ENCODE results near the gene BANP.

The BANP gene

DNA sequence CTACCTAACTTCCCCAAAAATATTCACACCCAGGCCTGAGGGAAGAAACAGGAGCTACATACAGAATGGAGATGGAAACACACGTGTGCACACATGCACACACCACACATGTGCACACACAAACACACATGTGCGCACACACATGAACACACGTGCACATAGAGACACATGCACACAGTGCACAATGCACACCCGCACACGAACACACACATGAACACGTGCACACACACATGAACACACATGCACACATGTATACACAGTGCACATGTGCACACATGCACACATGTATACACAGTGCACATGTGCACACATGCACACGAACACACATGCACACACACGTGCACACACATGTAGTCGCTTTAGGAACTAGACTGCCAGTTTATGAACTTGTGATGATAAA, 33.7 kb upstream of the BANP start:
- ChIA-PET CTCF (interaction anchor here (0.5 kb wide), 1 partner anchor 457 kb away, joined by 3 read pairs; no protein-coding TSS in a partner anchor), POLR2A (no interaction called here)
- TF ChIP-seq HDGF (IDR thresholded peaks at IDR 0.05; ENCODE audit: borderline replicate concordance) (no peak), FOXK2 (IDR thresholded peaks at IDR 0.05) (no peak), TARDBP (IDR thresholded peaks at IDR 0.05) (no peak), NFRKB (IDR thresholded peaks at IDR 0.05) (no peak), BHLHE40 (IDR thresholded peaks at IDR 0.05; ENCODE audit: borderline replicate concordance) (no peak), LEF1 (IDR thresholded peaks at IDR 0.05; ENCODE audit: borderline replicate concordance) (no peak), ARNT (IDR thresholded peaks at IDR 0.05) (no peak), PKNOX1 (IDR thresholded peaks at IDR 0.05) (no peak), FOXM1 (IDR thresholded peaks at IDR 0.05; ENCODE audit: borderline replicate concordance) (no peak)
- no peak for DNase-seq (ENCODE audit: extremely low spot score)

GRCh38 chr16:87918338-87918737, 32.9 kb upstream of the BANP start:
- no peak for DNase-seq (ENCODE audit: extremely low spot score)
- ChIA-PET CTCF (no interaction called here), POLR2A (no interaction called here)
- TF ChIP-seq SP1 (IDR thresholded peaks at IDR 0.05) (no peak), LEF1 (IDR thresholded peaks at IDR 0.05; ENCODE audit: borderline replicate concordance) (no peak), NFRKB (IDR thresholded peaks at IDR 0.05) (no peak)

DNA sequence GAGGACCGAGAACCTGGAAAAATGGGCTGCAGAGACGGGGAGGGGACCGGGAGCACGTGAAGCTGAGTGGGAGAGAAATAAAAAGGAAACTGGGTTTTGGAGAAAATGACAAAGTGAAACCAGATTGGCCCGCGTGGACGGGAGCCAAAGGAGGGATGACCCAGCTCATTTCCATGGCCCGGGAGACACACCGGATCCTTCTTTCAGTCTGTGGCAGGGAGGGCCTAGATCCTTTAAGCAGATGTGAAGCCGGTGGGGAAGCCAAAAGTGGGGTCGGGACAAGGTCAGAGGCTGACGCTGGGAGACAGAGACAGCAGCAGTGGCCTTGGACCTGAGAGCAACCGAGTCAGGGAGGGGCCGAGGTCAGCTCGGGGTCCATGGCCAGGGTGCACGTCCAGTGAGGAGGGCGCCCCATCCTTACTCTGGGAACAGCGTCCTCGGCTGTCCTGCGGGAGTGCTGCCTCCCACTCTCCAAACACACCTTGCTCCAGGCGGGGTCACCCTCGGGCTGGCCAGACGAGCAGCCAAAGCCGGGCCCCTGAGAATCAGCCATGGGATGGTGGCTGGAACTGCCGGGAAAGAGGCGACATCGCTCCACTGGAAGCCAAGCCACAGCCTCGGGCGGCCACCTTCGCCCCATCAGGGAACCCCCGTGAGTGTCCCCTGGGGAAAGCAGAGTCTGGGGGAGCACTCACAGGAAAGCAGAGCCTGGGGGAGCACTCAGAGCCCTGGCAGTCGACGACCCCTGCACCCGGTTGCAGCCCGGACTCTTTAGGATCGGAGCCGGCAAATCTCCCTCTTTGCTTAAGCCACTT, 32.2 kb upstream of the BANP start:
- CTCF ChIA-PET = no interaction called here
- POLR2A ChIA-PET = no interaction called here
- DNase-seq (ENCODE audit: extremely low spot score) = no peak
- TF ChIP-seq ELF4 (IDR thresholded peaks at IDR 0.05) (no peak), FOXK2 (IDR thresholded peaks at IDR 0.05) (no peak), HDGF (IDR thresholded peaks at IDR 0.05; ENCODE audit: borderline replicate concordance) (no peak), SUZ12 (IDR thresholded peaks at IDR 0.05) (no peak), FOXA1 (IDR thresholded peaks at IDR 0.05) (no peak), CTBP1 (IDR thresholded peaks at IDR 0.05; ENCODE audit: borderline replicate concordance) (no peak), ARNT (IDR thresholded peaks at IDR 0.05) (no peak), LEF1 (IDR thresholded peaks at IDR 0.05; ENCODE audit: borderline replicate concordance) (no peak), BHLHE40 (IDR thresholded peaks at IDR 0.05; ENCODE audit: borderline replicate concordance) (no peak), TARDBP (IDR thresholded peaks at IDR 0.05) (no peak), L3MBTL2 (conservative IDR thresholded peaks at IDR 0.05) (no peak), FOXM1 (IDR thresholded peaks at IDR 0.05; ENCODE audit: borderline replicate concordance) (no peak), NFRKB (IDR thresholded peaks at IDR 0.05) (no peak), SP1 (IDR thresholded peaks at IDR 0.05) (no peak), PKNOX1 (IDR thresholded peaks at IDR 0.05) (no peak), ZNF384 (IDR thresholded peaks at IDR 0.05) (no peak)

- ChIA-PET POLR2A (no interaction called here), CTCF (no interaction called here)
- TF ChIP-seq BHLHE40 (IDR thresholded peaks at IDR 0.05; ENCODE audit: borderline replicate concordance) (no peak), HDGF (IDR thresholded peaks at IDR 0.05; ENCODE audit: borderline replicate concordance) (no peak), CTBP1 (IDR thresholded peaks at IDR 0.05; ENCODE audit: borderline replicate concordance) (no peak), FOXK2 (IDR thresholded peaks at IDR 0.05) (no peak), LEF1 (IDR thresholded peaks at IDR 0.05; ENCODE audit: borderline replicate concordance) (no peak)
- DNase-seq (ENCODE audit: extremely low spot score) = no peak
These were observed 31.6 kb upstream of the BANP start for GRCh38 chr16:87919681-87919994.

DNA sequence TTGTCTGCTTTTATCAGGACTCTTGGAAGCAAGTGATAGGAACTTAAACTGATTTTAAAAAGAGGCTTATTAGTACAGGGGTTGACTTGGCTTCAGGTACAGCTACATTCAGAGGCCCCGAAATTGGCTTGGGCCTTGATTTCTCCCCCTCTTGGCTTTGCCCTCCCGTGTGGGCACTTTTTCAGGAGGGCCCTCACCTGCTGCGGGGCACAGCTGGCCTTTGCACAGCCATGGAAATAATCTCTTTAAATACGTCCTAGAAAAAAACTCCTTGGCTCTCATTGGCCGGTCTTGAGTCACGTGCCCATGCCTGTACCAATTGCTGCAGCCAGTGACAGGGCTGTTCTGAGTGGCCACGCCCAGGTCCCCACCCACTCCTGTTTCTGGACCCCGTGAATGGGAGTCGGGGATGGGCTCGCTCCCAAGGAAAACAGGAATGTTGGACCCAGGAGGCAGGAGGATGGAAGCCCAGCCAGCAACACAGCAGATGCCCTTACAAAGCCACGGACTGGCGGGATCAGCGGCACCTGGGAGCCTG, 29.9 kb upstream of the BANP start:
- ChIA-PET POLR2A (no interaction called here), CTCF (no interaction called here)
- DNase-seq (ENCODE audit: extremely low spot score) = no peak
- TF ChIP-seq SUZ12 (IDR thresholded peaks at IDR 0.05) (no peak), FOXA1 (IDR thresholded peaks at IDR 0.05) (no peak), LEF1 (IDR thresholded peaks at IDR 0.05; ENCODE audit: borderline replicate concordance) (no peak), FOXM1 (IDR thresholded peaks at IDR 0.05; ENCODE audit: borderline replicate concordance) (no peak), ELF4 (IDR thresholded peaks at IDR 0.05) (no peak), PKNOX1 (IDR thresholded peaks at IDR 0.05) (no peak), ARNT (IDR thresholded peaks at IDR 0.05) (no peak), CTBP1 (IDR thresholded peaks at IDR 0.05; ENCODE audit: borderline replicate concordance) (no peak), L3MBTL2 (conservative IDR thresholded peaks at IDR 0.05) (no peak), TARDBP (IDR thresholded peaks at IDR 0.05) (no peak), HDGF (IDR thresholded peaks at IDR 0.05; ENCODE audit: borderline replicate concordance) (no peak), NFRKB (IDR thresholded peaks at IDR 0.05) (no peak), FOXK2 (IDR thresholded peaks at IDR 0.05) (no peak)

- ChIA-PET CTCF (no interaction called here), POLR2A (no interaction called here)
- no peak for TF ChIP-seq PKNOX1 (IDR thresholded peaks at IDR 0.05)
- TF ChIP-seq SUZ12 (IDR thresholded peaks at IDR 0.05) = no peak
- no peak for TF ChIP-seq LEF1 (IDR thresholded peaks at IDR 0.05; ENCODE audit: borderline replicate concordance)
- TF ChIP-seq NFRKB (IDR thresholded peaks at IDR 0.05) = no peak
- TF ChIP-seq TARDBP (IDR thresholded peaks at IDR 0.05) = no peak
- TF ChIP-seq ZNF384 (IDR thresholded peaks at IDR 0.05) = no peak
- TF ChIP-seq FOXA1 (IDR thresholded peaks at IDR 0.05) = no peak
- TF ChIP-seq FOXM1 (IDR thresholded peaks at IDR 0.05; ENCODE audit: borderline replicate concordance) = no peak
- TF ChIP-seq CTBP1 (IDR thresholded peaks at IDR 0.05; ENCODE audit: borderline replicate concordance) = no peak
- no peak for TF ChIP-seq FOXK2 (IDR thresholded peaks at IDR 0.05)
- no peak for TF ChIP-seq BHLHE40 (IDR thresholded peaks at IDR 0.05; ENCODE audit: borderline replicate concordance)
- no peak for TF ChIP-seq L3MBTL2 (conservative IDR thresholded peaks at IDR 0.05)
- TF ChIP-seq ELF4 (IDR thresholded peaks at IDR 0.05) = no peak
- TF ChIP-seq ARNT (IDR thresholded peaks at IDR 0.05) = no peak
- no peak for TF ChIP-seq HDGF (IDR thresholded peaks at IDR 0.05; ENCODE audit: borderline replicate concordance)
- TF ChIP-seq SP1 (IDR thresholded peaks at IDR 0.05) = no peak
- DNase-seq (ENCODE audit: extremely low spot score) = no peak
These were observed 28.9 kb upstream of the BANP start for GRCh38 chr16:87922250-87922871.

Measured in HEK293T (cell line).